ENCODE data around the gene SLC11A1. TPM values are rescaled to one million over a fixed set of nuclear protein-coding genes. Genes with fewer than 3 reads are reported as not detected.

SLC11A1 gene
- polyA plus RNA-seq (0.46 to 1.2 TPM (median 0.70 TPM) in 3 replicates), polyA minus RNA-seq (0.16 to 2.9 TPM (median 2.5 TPM) in 3 replicates)
- polyA plus RNA-seq (2011; ENCODE audit: low read depth) = not detected
- 0.83 and 1.4 TPM in 2 replicates for polyA plus RNA-seq (2011; cell fraction: cytosol; rRNA removed)
- polyA plus RNA-seq (2011; cell fraction: nucleus; rRNA removed) = 1.1 and 1.6 TPM in 2 replicates
- 0.20 and 0.99 TPM in 2 replicates for polyA plus RNA-seq (2012; ENCODE audit: low replicate concordance)
- polyA minus RNA-seq (2011; cell fraction: cytosol; rRNA and poly(A)+ RNA removed) = not detected
- polyA minus RNA-seq (2011; cell fraction: nucleus; rRNA and poly(A)+ RNA removed) = 0.47 and 1.5 TPM in 2 replicates

- FAIRE-seq (no peak), DNase-seq (ENCODE audit: low read depth, low spot score) (no peak)
- Histone ChIP-seq H3K4me2 (ENCODE audit: control insufficient read depth, extremely low read depth, insufficient read depth, low read depth, low read length) (no peak within 1 kb of the TSS), H4K20me1 (ENCODE audit: control insufficient read depth, extremely low read depth, insufficient read depth, low read length) (no peaks in the 10 kb centered on the region), H3K9ac (ENCODE audit: control insufficient read depth, extremely low read depth, insufficient read depth, low read length) (no peak within 1 kb of the TSS), H3K4me1 (ENCODE audit: control insufficient read depth, extremely low read depth, insufficient read depth, low read length) (peaks cover 16% of the 10 kb centered on the region), H3K27me3 (ENCODE audit: control insufficient read depth, extremely low read depth, insufficient read depth, low read length) (peaks cover 16% of the 10 kb centered on the region), H3K9me1 (ENCODE audit: control insufficient read depth, extremely low read depth, insufficient read depth, low read length) (no peaks in the 10 kb centered on the region), H3K36me3 (ENCODE audit: control insufficient read depth in 2 of 2, extremely low read depth in 1 of 2, insufficient read depth in 2 of 2, low read length in 2 of 2) (no peaks in the 10 kb centered on the region), H3K27ac (ENCODE audit: control insufficient read depth, insufficient read depth, low read length) (no peak within 1 kb of the TSS), H3K79me2 (ENCODE audit: control insufficient read depth, insufficient read depth, low read length) (no peaks in the 10 kb centered on the region), H2AFZ (ENCODE audit: control insufficient read depth, low read length) (no peak within 1 kb of the TSS), H3K4me3 (ENCODE audit: control insufficient read depth in 2 of 3, extremely low read depth in 1 of 3, insufficient read depth in 2 of 3, low read depth in 1 of 3, low read length in 3 of 3) (no peak within 1 kb of the TSS), H3K9me3 (ENCODE audit: control insufficient read depth, low read depth, low read length) (no peaks in the 10 kb centered on the region)
- TF ChIP-seq CTCF (optimal IDR thresholded peaks at IDR 0.05 in 1 of 3, IDR thresholded peaks at IDR 0.05 in 1 of 3, conservative IDR thresholded peaks at IDR 0.05 in 1 of 3; ENCODE audit: extremely low read depth in 1 of 3, insufficient read depth in 2 of 3, low read length in 3 of 3) (no peak), EZH2 (IDR thresholded peaks at IDR 0.05; ENCODE audit: low read length) (no peak)
- dilution Hi-C loops (cut with MboI; ENCODE audit: extremely low pct_ligation_motif_present, low sequenced_read_pairs) = no loop called here
Measured at GRCh38 chr2:218381916-218382366, at the start of gene SLC11A1. Gene SLC11A1 (plus strand): TSS chr2:218382273. CDS start chr2:218382369, 96 bp downstream.

GRCh38 chr2:218332288-218332687, 49.8 kb upstream of the SLC11A1 start:
- Histone ChIP-seq H3K79me2 (ENCODE audit: control insufficient read depth, insufficient read depth, low read length) (no peaks in the 10 kb centered on the region), H3K36me3 (ENCODE audit: control insufficient read depth in 2 of 2, extremely low read depth in 1 of 2, insufficient read depth in 2 of 2, low read length in 2 of 2) (no peaks in the 10 kb centered on the region), H3K9me1 (ENCODE audit: control insufficient read depth, extremely low read depth, insufficient read depth, low read length) (no peaks in the 10 kb centered on the region), H2AFZ (ENCODE audit: control insufficient read depth, low read length) (no peak overlapping the region), H3K9me3 (ENCODE audit: control insufficient read depth, low read depth, low read length) (no peaks in the 10 kb centered on the region), H3K27me3 (ENCODE audit: control insufficient read depth, extremely low read depth, insufficient read depth, low read length) (no peaks in the 10 kb centered on the region), H3K9ac (ENCODE audit: control insufficient read depth, extremely low read depth, insufficient read depth, low read length) (no peak overlapping the region), H3K27ac (ENCODE audit: control insufficient read depth, insufficient read depth, low read length) (no peak overlapping the region), H3K4me3 (ENCODE audit: control insufficient read depth in 2 of 3, extremely low read depth in 1 of 3, insufficient read depth in 2 of 3, low read depth in 1 of 3, low read length in 3 of 3) (no peak overlapping the region), H4K20me1 (ENCODE audit: control insufficient read depth, extremely low read depth, insufficient read depth, low read length) (no peaks in the 10 kb centered on the region), H3K4me1 (ENCODE audit: control insufficient read depth, extremely low read depth, insufficient read depth, low read length) (no peaks in the 10 kb centered on the region), H3K4me2 (ENCODE audit: control insufficient read depth, extremely low read depth, insufficient read depth, low read depth, low read length) (no peak overlapping the region)
- no peak for DNase-seq (ENCODE audit: low read depth, low spot score)
- dilution Hi-C loops (cut with MboI; ENCODE audit: extremely low pct_ligation_motif_present, low sequenced_read_pairs) = no loop called here
- no peak for TF ChIP-seq CTCF (optimal IDR thresholded peaks at IDR 0.05 in 1 of 3, IDR thresholded peaks at IDR 0.05 in 1 of 3, conservative IDR thresholded peaks at IDR 0.05 in 1 of 3; ENCODE audit: extremely low read depth in 1 of 3, insufficient read depth in 2 of 3, low read length in 3 of 3)
- no peak for TF ChIP-seq EZH2 (IDR thresholded peaks at IDR 0.05; ENCODE audit: low read length)
- no peak for FAIRE-seq

Measured in keratinocyte (primary cell).